Measurements from ENCODE around the gene XPC.
"Not testable (repeated sequence)": the region's sequence is repeated elsewhere in the genome, so short reads cannot be mapped to it uniquely, and the experiment has no call there.

XPC gene

DNA sequence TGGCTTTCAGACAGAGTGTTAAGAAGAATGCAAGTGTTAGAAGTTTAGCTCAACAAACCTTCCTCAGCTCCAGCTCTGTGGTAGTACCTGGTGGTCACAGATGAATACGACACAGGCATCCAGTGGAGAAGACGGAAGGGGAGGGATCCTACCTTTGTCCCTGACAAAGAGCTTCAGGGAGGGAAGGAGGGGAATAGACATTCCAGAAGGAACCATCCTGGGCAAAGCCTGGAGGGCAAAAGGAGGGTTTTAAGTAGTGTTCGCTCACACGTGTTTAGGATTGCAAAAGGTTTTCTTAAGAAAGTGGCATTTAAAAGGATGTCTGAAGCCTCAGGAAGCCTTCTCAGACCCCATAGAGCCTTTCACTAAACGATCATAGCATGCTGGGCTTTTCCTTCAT, 56.5 kb downstream of the XPC start:
- Histone ChIP-seq H3K4me1 (ENCODE audit: control insufficient read depth, insufficient read depth, low read length) (no peaks in the 10 kb centered on the region), H3K36me3 (ENCODE audit: control insufficient read depth, insufficient read depth, low read length) (no peaks in the 10 kb centered on the region), H3K27ac (ENCODE audit: insufficient read depth, low read depth, low read length, poor library complexity, severe bottlenecking) (no peak overlapping the region), H3K9me3 (ENCODE audit: control insufficient read depth, low read length) (no peaks in the 10 kb centered on the region), H3K4me3 (ENCODE audit: insufficient read depth, low read depth, low read length) (no peak overlapping the region), H3K27me3 (ENCODE audit: control insufficient read depth, insufficient read depth, low read length, poor library complexity, severe bottlenecking) (peaks cover 5% of the 10 kb centered on the region)
- WGBS, 2 experiments: 30 to 42% methylated on average over 5 of the region's 5 CpGs

GRCh38 chr3:14120921-14121448, 57.4 kb downstream of the XPC start:
- not testable (repeated sequence) for H3K4me3 ChIP-seq (ENCODE audit: insufficient read depth, low read depth, low read length); H3K27ac ChIP-seq (ENCODE audit: insufficient read depth, low read depth, low read length, poor library complexity, severe bottlenecking); H3K36me3 ChIP-seq (ENCODE audit: control insufficient read depth, insufficient read depth, low read length); H3K9me3 ChIP-seq (ENCODE audit: control insufficient read depth, low read length); H3K27me3 ChIP-seq (ENCODE audit: control insufficient read depth, insufficient read depth, low read length, poor library complexity, severe bottlenecking); H3K4me1 ChIP-seq (ENCODE audit: control insufficient read depth, insufficient read depth, low read length)
- 94% methylated on average over 2 of the region's 2 CpGs for WGBS, 2 experiments

DNA sequence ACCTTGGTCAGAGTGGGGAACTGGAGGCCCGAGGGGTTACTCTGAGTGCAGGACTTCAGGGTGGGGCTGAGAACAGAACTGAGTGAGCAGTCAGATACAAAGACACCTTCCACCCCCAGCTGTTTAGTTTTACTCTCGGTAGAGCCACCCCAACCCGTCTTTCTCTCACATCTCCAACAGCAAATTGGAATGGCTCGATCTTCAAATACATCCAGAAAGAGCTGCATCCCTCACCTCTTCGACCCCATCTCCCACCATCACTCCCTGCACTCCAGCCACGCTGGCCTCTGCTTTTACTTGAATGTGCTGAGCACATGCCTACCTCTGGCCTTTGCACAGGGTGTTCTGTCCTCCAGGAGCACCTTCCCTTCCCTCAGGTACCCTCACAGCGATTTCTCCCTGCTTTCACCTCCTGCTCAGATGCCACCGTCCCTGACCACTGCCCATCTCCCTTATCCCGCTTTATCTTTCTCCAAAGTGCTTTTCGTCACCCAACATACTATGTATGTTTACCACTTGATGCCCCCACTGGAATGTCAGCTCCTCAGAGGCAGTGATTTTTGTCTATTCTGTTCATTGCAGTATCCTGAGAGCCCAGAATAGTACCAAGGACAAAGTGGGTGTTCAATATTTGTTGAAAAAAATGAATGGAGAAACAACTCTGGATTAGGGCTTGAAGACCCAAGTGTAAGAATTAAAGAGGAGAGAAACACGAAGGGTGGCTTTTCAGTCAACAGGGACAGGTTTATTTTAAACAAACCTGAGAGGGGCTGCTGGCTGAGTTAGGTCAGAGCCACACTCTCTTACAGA, 58.1 kb downstream of the XPC start:
- Histone ChIP-seq H3K27ac (ENCODE audit: insufficient read depth, low read depth, low read length, poor library complexity, severe bottlenecking) (no peak overlapping the region), H3K9me3 (ENCODE audit: control insufficient read depth, low read length) (no peaks in the 10 kb centered on the region), H3K4me1 (ENCODE audit: control insufficient read depth, insufficient read depth, low read length) (no peaks in the 10 kb centered on the region), H3K27me3 (ENCODE audit: control insufficient read depth, insufficient read depth, low read length, poor library complexity, severe bottlenecking) (peaks cover 5% of the 10 kb centered on the region), H3K36me3 (ENCODE audit: control insufficient read depth, insufficient read depth, low read length) (peaks cover 1% of the 10 kb centered on the region), H3K4me3 (ENCODE audit: insufficient read depth, low read depth, low read length) (no peak overlapping the region)
- WGBS, 2 experiments: 90 to 93% methylated on average over 11 of the region's 11 CpGs

GRCh38 chr3:14119651-14120050, 58.8 kb downstream of the XPC start:
- Histone ChIP-seq H3K4me1 (ENCODE audit: control insufficient read depth, insufficient read depth, low read length) (no peaks in the 10 kb centered on the region), H3K4me3 (ENCODE audit: insufficient read depth, low read depth, low read length) (no peak overlapping the region), H3K9me3 (ENCODE audit: control insufficient read depth, low read length) (no peaks in the 10 kb centered on the region), H3K36me3 (ENCODE audit: control insufficient read depth, insufficient read depth, low read length) (peaks cover 5% of the 10 kb centered on the region), H3K27me3 (ENCODE audit: control insufficient read depth, insufficient read depth, low read length, poor library complexity, severe bottlenecking) (peaks cover 5% of the 10 kb centered on the region), H3K27ac (ENCODE audit: insufficient read depth, low read depth, low read length, poor library complexity, severe bottlenecking) (no peak overlapping the region)
- 93% methylated on average over 2 of the region's 2 CpGs for WGBS, 2 experiments

GRCh38 chr3:14118400-14119381, 59.7 kb downstream of the XPC start:
- WGBS, 2 experiments: 89 to 92% methylated on average over 13 of the region's 13 CpGs
- H3K9me3 ChIP-seq (ENCODE audit: control insufficient read depth, low read length): no peaks in the 10 kb centered on the region
- peaks cover 5% of the 10 kb centered on the region for H3K36me3 ChIP-seq (ENCODE audit: control insufficient read depth, insufficient read depth, low read length)
- H3K4me1 ChIP-seq (ENCODE audit: control insufficient read depth, insufficient read depth, low read length): no peaks in the 10 kb centered on the region
- no peak overlapping the region for H3K4me3 ChIP-seq (ENCODE audit: insufficient read depth, low read depth, low read length)
- no peak overlapping the region for H3K27ac ChIP-seq (ENCODE audit: insufficient read depth, low read depth, low read length, poor library complexity, severe bottlenecking)
- H3K27me3 ChIP-seq (ENCODE audit: control insufficient read depth, insufficient read depth, low read length, poor library complexity, severe bottlenecking): peaks cover under 1% of the 10 kb centered on the region

- no peaks in the 10 kb centered on the region for H3K4me1 ChIP-seq (ENCODE audit: control insufficient read depth, insufficient read depth, low read length)
- no peak overlapping the region for H3K4me3 ChIP-seq (ENCODE audit: insufficient read depth, low read depth, low read length)
- H3K27ac ChIP-seq (ENCODE audit: insufficient read depth, low read depth, low read length, poor library complexity, severe bottlenecking): no peak overlapping the region
- H3K9me3 ChIP-seq (ENCODE audit: control insufficient read depth, low read length): no peaks in the 10 kb centered on the region
- peaks cover 5% of the 10 kb centered on the region for H3K36me3 ChIP-seq (ENCODE audit: control insufficient read depth, insufficient read depth, low read length)
- H3K27me3 ChIP-seq (ENCODE audit: control insufficient read depth, insufficient read depth, low read length, poor library complexity, severe bottlenecking): no peaks in the 10 kb centered on the region
- 92 to 94% methylated on average over 9 to 10 of the region's 10 CpGs for WGBS, 2 experiments
Measured at GRCh38 chr3:14117468-14118399, 60.7 kb downstream of the XPC start.

DNA sequence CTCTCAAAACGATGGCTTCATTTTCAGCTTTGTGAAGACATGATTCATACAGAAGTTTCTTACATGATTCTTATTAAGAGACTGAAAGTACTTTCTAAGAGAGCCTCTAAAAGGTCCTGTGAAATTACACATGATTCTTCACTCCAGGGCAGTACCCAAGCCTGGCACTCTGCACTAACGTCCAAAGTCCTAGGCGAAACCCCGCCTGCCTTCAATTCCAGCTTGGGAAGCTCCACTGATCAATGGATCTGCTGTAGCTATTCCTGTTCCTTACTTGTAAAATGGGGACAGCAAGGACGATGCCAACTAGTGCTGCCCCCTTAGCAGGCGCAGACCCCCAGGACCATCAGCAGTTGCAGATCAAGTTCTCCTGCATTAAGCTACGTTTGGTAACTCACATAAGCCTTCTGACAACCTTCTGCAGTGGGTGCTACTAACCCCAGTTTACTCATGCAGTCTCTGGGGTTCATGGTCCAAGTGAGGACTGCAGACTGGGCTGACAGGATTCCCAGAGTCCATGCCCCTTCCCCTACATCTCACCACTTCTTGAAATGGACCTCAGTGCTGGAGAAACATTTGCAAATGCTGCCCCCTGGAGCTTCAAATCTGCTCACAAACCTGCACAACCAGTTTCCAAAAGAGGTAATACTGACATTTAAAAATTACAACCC, 64.3 kb downstream of the XPC start:
- Histone ChIP-seq H3K27me3 (ENCODE audit: control insufficient read depth, insufficient read depth, low read length, poor library complexity, severe bottlenecking) (no peaks in the 10 kb centered on the region), H3K4me1 (ENCODE audit: control insufficient read depth, insufficient read depth, low read length) (no peaks in the 10 kb centered on the region), H3K27ac (ENCODE audit: insufficient read depth, low read depth, low read length, poor library complexity, severe bottlenecking) (no peak overlapping the region), H3K4me3 (ENCODE audit: insufficient read depth, low read depth, low read length) (no peak overlapping the region), H3K9me3 (ENCODE audit: control insufficient read depth, low read length) (no peaks in the 10 kb centered on the region), H3K36me3 (ENCODE audit: control insufficient read depth, insufficient read depth, low read length) (peaks cover 5% of the 10 kb centered on the region)
- 92 to 95% methylated on average over 7 of the region's 7 CpGs for WGBS, 2 experiments

DNA sequence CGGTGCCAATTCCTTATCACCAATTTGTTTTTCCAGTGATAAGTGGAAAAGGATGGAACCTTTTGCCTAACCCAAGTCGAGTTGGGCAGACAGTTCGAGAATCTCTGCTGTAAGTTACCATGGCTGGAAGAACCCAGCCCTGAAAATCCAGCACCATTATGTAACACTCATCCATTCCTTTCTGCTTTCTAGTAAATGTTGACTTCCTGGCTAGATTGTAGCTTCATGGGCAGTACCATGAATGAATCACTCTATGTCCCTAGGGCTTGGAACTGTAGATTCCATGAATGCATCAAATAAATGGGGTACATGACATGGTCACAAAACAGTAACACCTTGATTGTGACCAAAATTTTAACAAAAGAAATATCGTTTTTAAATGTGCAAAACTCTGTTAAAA, 67.7 kb downstream of the XPC start:
- WGBS, 2 experiments: 87 to 94% methylated on average over 4 of the region's 4 CpGs
- H3K4me1 ChIP-seq (ENCODE audit: control insufficient read depth, insufficient read depth, low read length): no peaks in the 10 kb centered on the region
- H3K4me3 ChIP-seq (ENCODE audit: insufficient read depth, low read depth, low read length): no peak overlapping the region
- no peak overlapping the region for H3K27ac ChIP-seq (ENCODE audit: insufficient read depth, low read depth, low read length, poor library complexity, severe bottlenecking)
- no peaks in the 10 kb centered on the region for H3K9me3 ChIP-seq (ENCODE audit: control insufficient read depth, low read length)
- H3K27me3 ChIP-seq (ENCODE audit: control insufficient read depth, insufficient read depth, low read length, poor library complexity, severe bottlenecking): no peaks in the 10 kb centered on the region
- peaks cover 5% of the 10 kb centered on the region for H3K36me3 ChIP-seq (ENCODE audit: control insufficient read depth, insufficient read depth, low read length)

DNA sequence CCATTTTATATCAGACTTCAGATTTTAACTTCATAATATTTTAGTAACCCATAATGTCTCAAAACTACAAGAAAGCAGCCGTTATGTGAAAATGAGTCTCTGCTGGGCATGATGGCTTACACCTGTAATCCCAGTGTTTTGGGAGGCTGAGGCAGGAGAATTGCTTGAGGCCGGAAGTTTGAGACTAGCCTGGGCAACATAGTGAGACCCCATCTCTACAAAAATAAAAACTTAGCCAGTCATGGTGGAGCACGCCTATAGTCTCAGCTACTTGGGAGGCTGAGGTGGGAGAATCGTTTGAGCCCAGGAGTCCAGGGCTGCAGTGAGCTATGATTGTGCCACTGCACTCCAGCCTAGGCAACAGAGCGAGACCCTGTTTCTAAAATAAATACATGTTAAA, 68.6 kb downstream of the XPC start:
- H3K9me3 ChIP-seq (ENCODE audit: control insufficient read depth, low read length); H3K27me3 ChIP-seq (ENCODE audit: control insufficient read depth, insufficient read depth, low read length, poor library complexity, severe bottlenecking); H3K4me1 ChIP-seq (ENCODE audit: control insufficient read depth, insufficient read depth, low read length); H3K27ac ChIP-seq (ENCODE audit: insufficient read depth, low read depth, low read length, poor library complexity, severe bottlenecking); H3K36me3 ChIP-seq (ENCODE audit: control insufficient read depth, insufficient read depth, low read length); H3K4me3 ChIP-seq (ENCODE audit: insufficient read depth, low read depth, low read length): not testable (repeated sequence)
- 91 to 93% methylated on average over 4 to 5 of the region's 5 CpGs for WGBS, 2 experiments
